ENCODE measurements around the gene NEB. TPM values are rescaled to one million over a fixed set of nuclear protein-coding genes. Genes with fewer than 3 reads are reported as not detected.
"Not testable (repeated sequence)": the region's sequence is repeated elsewhere in the genome, so short reads cannot be mapped to it uniquely, and the experiment has no call there.

The NEB gene
- total RNA-seq, 2 donors from 2014 or later: 61.1 to 136 TPM

DNA sequence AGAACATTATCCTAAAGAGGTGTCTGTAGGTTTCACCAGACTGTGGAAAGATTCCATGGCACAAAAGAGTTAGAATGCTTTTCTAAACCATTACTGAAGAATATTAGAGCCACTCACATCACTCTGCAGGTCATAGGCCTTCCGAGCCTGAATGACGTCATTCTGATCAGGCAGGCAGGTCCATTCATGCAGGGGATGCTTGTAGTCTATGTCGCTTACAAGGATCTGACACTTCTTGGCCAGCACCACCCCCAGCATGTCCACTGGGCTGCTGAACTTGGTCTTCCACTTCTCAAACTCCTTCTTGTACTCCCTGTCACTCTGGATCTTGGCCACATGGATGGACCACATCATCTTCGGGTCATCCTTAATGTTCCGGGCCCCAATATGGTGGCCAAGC is 120.1 kb downstream of the NEB start:
- no peaks in the 10 kb centered on the region for H3K27me3 ChIP-seq
- TF ChIP-seq CTCF (IDR thresholded peaks at IDR 0.05): no peak
- no peak overlapping the region for H3K27ac ChIP-seq
- H3K9me3 ChIP-seq: no peaks in the 10 kb centered on the region
- no peaks in the 10 kb centered on the region for H3K4me1 ChIP-seq
- DNase-seq (ENCODE audit: low spot score): no peak
- H3K36me3 ChIP-seq: peaks cover 39% of the 10 kb centered on the region
- no peak overlapping the region for H3K4me3 ChIP-seq

- no peak overlapping the region for H3K4me3 ChIP-seq
- no peak for DNase-seq (ENCODE audit: low spot score)
- H3K4me1 ChIP-seq: no peaks in the 10 kb centered on the region
- H3K27me3 ChIP-seq: no peaks in the 10 kb centered on the region
- H3K9me3 ChIP-seq: no peaks in the 10 kb centered on the region
- H3K36me3 ChIP-seq: peaks cover 36% of the 10 kb centered on the region
- no peak for TF ChIP-seq CTCF (IDR thresholded peaks at IDR 0.05)
- H3K27ac ChIP-seq: no peak overlapping the region
Measured at GRCh38 chr2:151611351-151611750, 122.9 kb downstream of the NEB start.

DNA sequence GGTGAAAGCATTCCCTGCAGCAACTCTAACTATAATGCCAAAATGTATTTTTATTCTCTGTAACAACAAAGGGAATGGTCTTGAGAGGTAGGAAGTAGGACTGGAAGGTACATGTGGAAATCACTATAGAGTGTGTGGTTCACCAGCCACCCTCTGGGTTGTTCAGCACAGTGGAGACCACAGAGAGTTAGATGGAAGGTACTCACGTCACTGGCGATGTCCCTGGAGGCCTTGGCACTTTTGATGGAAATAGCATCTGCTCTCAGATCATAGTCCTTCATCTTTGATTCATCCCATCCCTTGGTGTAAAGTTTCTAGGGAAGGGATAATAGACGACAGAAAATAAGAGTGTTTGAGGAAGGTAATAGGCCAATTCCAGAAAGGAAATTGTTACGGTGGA is 124.0 kb downstream of the NEB start:
- Histone ChIP-seq H3K27ac (no peak overlapping the region), H3K36me3 (peaks cover 36% of the 10 kb centered on the region), H3K27me3 (no peaks in the 10 kb centered on the region), H3K4me3 (no peak overlapping the region), H3K4me1 (no peaks in the 10 kb centered on the region), H3K9me3 (no peaks in the 10 kb centered on the region)
- no peak for DNase-seq (ENCODE audit: low spot score)
- no peak for TF ChIP-seq CTCF (IDR thresholded peaks at IDR 0.05)

DNA sequence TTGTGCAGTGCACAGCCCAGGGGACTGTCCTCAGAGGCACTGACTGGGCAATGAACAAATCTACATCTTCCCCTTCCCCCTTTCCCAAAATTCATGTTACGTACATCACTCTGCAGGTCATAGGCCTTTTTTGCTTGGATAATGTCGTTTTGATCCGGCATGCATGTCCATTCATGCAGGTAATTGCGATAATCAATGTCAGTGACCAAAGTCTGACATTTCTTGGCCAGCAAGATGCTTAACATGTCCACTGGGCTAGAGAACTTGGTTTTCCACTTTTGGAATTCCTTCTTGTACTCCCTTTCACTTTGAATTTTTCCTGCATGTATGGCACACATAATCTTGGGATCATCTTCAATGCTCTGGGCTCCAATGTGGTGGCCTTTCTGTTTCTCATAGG is 124.6 kb downstream of the NEB start:
- Histone ChIP-seq H3K36me3 (peaks cover 33% of the 10 kb centered on the region), H3K4me1 (no peaks in the 10 kb centered on the region), H3K27me3 (no peaks in the 10 kb centered on the region), H3K9me3 (no peaks in the 10 kb centered on the region), H3K27ac (no peak overlapping the region), H3K4me3 (no peak overlapping the region)
- no peak for DNase-seq (ENCODE audit: low spot score)
- TF ChIP-seq CTCF (IDR thresholded peaks at IDR 0.05): no peak

DNA sequence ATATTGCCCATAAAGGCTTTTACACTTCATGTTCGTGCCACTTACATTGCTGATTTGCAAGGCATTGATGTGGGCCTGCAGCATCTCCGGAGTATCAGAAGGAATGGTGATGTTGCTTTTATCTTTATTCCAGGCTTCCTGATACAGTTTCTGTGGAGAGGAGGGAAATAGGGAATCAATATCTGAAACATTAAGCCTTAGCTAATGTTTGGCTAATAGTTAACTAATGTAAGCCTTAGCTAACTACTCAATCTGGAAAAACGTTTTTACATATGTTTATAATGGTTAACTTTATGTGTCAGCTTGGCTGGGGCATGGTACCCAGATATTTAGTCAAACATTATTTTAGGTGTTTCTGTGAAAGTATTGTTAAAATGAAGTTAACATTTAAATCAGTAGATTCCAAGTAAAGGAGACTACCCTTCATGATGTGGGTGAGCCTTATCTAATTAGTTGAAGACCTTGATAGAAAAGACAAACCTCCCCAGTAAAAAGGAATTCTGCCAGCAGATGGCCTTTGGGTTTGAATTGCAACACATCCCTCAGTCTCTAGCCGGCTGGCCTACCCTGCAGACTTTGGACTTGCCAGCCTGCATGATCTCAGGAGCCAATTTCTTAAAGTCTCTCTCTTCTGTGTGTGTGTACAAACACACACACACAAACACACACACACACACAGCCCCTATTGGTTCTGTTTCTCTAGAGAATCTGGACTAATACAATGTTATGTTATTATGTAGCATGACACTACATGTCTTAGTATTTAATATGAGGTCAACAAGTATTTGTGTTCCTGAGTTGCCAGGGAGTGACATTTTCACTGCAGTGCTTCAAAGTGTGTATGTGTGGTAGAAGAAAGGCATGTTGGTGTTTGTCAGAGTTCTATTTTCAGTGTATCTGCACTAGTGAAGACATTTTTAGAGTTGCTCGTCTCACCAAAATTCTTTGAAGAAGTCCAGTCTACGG is 126.5 kb downstream of the NEB start:
- H3K9me3 ChIP-seq; H3K4me3 ChIP-seq; H3K27me3 ChIP-seq; DNase-seq (ENCODE audit: low spot score); H3K4me1 ChIP-seq; H3K27ac ChIP-seq: not testable (repeated sequence)
- peaks cover 20% of the 10 kb centered on the region for H3K36me3 ChIP-seq

- not testable (repeated sequence) for H3K9me3 ChIP-seq; H3K4me1 ChIP-seq; DNase-seq (ENCODE audit: low spot score); H3K27ac ChIP-seq; H3K4me3 ChIP-seq; H3K36me3 ChIP-seq; H3K27me3 ChIP-seq
Measured at GRCh38 chr2:151603530-151603929, 130.7 kb downstream of the NEB start.

- not testable (repeated sequence) for H3K9me3 ChIP-seq; H3K27me3 ChIP-seq; H3K4me1 ChIP-seq; H3K36me3 ChIP-seq; DNase-seq (ENCODE audit: low spot score); H3K27ac ChIP-seq; H3K4me3 ChIP-seq
Measured at GRCh38 chr2:151602402-151602801, 131.9 kb downstream of the NEB start.

GRCh38 chr2:151601803-151602202 is 132.5 kb downstream of the NEB start:
- not testable (repeated sequence) for DNase-seq (ENCODE audit: low spot score); H3K27me3 ChIP-seq; H3K36me3 ChIP-seq

GRCh38 chr2:151596903-151597608 is 137.2 kb downstream of the NEB start:
- H3K4me1 ChIP-seq: not testable (repeated sequence)

More at GRCh38 chr2:151601803-151602202, 132.5 kb downstream of the NEB start:
- not testable (repeated sequence) for H3K4me1 ChIP-seq, H3K27ac ChIP-seq, H3K9me3 ChIP-seq, H3K4me3 ChIP-seq

GRCh38 chr2:151591908-151592255 is 142.4 kb downstream of the NEB start:
- not testable (repeated sequence) for H3K36me3 ChIP-seq; H3K9me3 ChIP-seq; H3K27ac ChIP-seq; DNase-seq (ENCODE audit: low spot score); H3K4me1 ChIP-seq; H3K27me3 ChIP-seq; H3K4me3 ChIP-seq

More at GRCh38 chr2:151596903-151597608, 137.2 kb downstream of the NEB start:
- not testable (repeated sequence) for H3K9me3 ChIP-seq; H3K36me3 ChIP-seq; DNase-seq (ENCODE audit: low spot score); H3K27ac ChIP-seq; H3K4me3 ChIP-seq; H3K27me3 ChIP-seq

Measured in right atrium auricular region (tissue), 2 donors.